Keratinocyte (primary cell): ENCODE measurements around the gene FARP1. TPM values are rescaled to one million over a fixed set of nuclear protein-coding genes. Genes with fewer than 3 reads are reported as not detected.

Source experiments
- DNase-seq: peaks from one replicate; pipeline ENCODE4 v3.0.0-alpha.2; 2011; ENCODE audit warnings: low read depth, missing footprints, low spot score
- FAIRE-seq: peaks from 2 replicates; lab custom pipeline; 2011; peaks lifted over from hg19 to GRCh38; lab: Jason Lieb, UNC
- H2AFZ ChIP-seq: 2 replicates; pipeline ENCODE4 v1.6.0; 2012; ENCODE audit warnings: low read length, control low read depth, inconsistent platforms; ENCODE audit not compliant: control insufficient read depth
- H3K27ac ChIP-seq: 2 replicates; pipeline ENCODE4 v1.5.1; 2011; ENCODE audit warnings: low read length; ENCODE audit not compliant: control insufficient read depth, insufficient read depth
- H3K27me3 ChIP-seq: 3 replicates; pipeline ENCODE4 v1.6.0; 2011; ENCODE audit warnings: low read length; ENCODE audit not compliant: control insufficient read depth, insufficient read depth; ENCODE audit errors: extremely low read depth
- H3K36me3 ChIP-seq, 2 experiments: 2 replicates in 1 of 2; 3 replicates in 1 of 2; pipeline ENCODE4 v1.5.1; 2011; ENCODE audit warnings: low read length in 2 of 2, mild to moderate bottlenecking in 1 of 2; ENCODE audit not compliant: control insufficient read depth in 2 of 2, insufficient read depth in 2 of 2; ENCODE audit errors: extremely low read depth in 1 of 2
- H3K4me1 ChIP-seq: 3 replicates; pipeline ENCODE4 v1.5.1; 2011; ENCODE audit warnings: low read length; ENCODE audit not compliant: control insufficient read depth, insufficient read depth; ENCODE audit errors: extremely low read depth
- H3K4me2 ChIP-seq: 3 replicates; pipeline ENCODE4 v1.6.0; 2011; ENCODE audit warnings: low read depth, low read length; ENCODE audit not compliant: control insufficient read depth, insufficient read depth; ENCODE audit errors: extremely low read depth
- H3K4me3 ChIP-seq, 3 experiments: fragments of 200-600 bp in 1 of 3; sonication (generic) in 1 of 3; 2 replicates in 2 of 3; 3 replicates in 1 of 3; pipeline ENCODE4 v1.5.1; 2011 to 2016; ENCODE audit warnings: low read length in 3 of 3, mild to moderate bottlenecking in 3 of 3, control low read depth in 2 of 3, inconsistent platforms in 1 of 3, low read depth in 1 of 3, mixed read lengths in 1 of 3, mixed run types in 1 of 3, moderate library complexity in 1 of 3; ENCODE audit not compliant: control insufficient read depth in 2 of 3, insufficient read depth in 2 of 3; ENCODE audit errors: extremely low read depth in 1 of 3
- H3K79me2 ChIP-seq: 2 replicates; pipeline ENCODE4 v1.6.0; 2012; ENCODE audit warnings: low read length; ENCODE audit not compliant: control insufficient read depth, insufficient read depth
- H3K9ac ChIP-seq: 3 replicates; pipeline ENCODE4 v1.6.0; 2011; ENCODE audit warnings: low read length; ENCODE audit not compliant: control insufficient read depth, insufficient read depth; ENCODE audit errors: extremely low read depth
- H3K9me1 ChIP-seq: 3 replicates; pipeline ENCODE4 v1.6.0; 2011; ENCODE audit warnings: low read length; ENCODE audit not compliant: control insufficient read depth, insufficient read depth; ENCODE audit errors: extremely low read depth
- H3K9me3 ChIP-seq: 2 replicates; pipeline ENCODE4 v1.5.1; 2012; ENCODE audit warnings: low read depth, low read length; ENCODE audit not compliant: control insufficient read depth
- H4K20me1 ChIP-seq: 3 replicates; pipeline ENCODE4 v1.6.0; 2011; ENCODE audit warnings: low read length; ENCODE audit not compliant: control insufficient read depth, insufficient read depth; ENCODE audit errors: extremely low read depth
- EZH2 ChIP-seq: IDR thresholded peaks from one replicate; pipeline ENCODE4 v1.6.1; 2012; ENCODE audit warnings: inconsistent platforms, mild to moderate bottlenecking, low read length, moderate library complexity
- dilution Hi-C: fragments of 300-500 bp; cut with MboI; formaldehyde crosslinking; loops from one replicate; pipeline ENCODE4 v1.7.0; 2020; ENCODE audit warnings: low sequenced_read_pairs; ENCODE audit not compliant: extremely low pct_ligation_motif_present
- polyA plus RNA-seq, 5 experiments: library from polyadenylated mRNA; depleted of rRNA in 3 of 5; stranded (reverse) in 3 of 5; stranded (forward) in 1 of 5; unstranded in 1 of 5; fragments of >200 nt; gene quantifications; 1 replicate in 1 of 5; 2 replicates in 3 of 5; 3 replicates in 1 of 5; pipeline versions ENCODE4 v1.2.1 to v1.2.3, GENCODE V29; 2011 to 2012; ENCODE audit warnings: missing spikeins in 2 of 5, low read depth in 1 of 5, low replicate concordance in 1 of 5
- TF ChIP-seq, protein P1 (sequence below), 3 experiments: IDR thresholded peaks in 1 of 3; conservative IDR thresholded peaks in 1 of 3; optimal IDR thresholded peaks in 1 of 3; 2 replicates in 2 of 3; 3 replicates in 1 of 3; pipeline versions ENCODE3 to v1.5.1; 2011; ENCODE audit warnings: low read length in 3 of 3, mild to moderate bottlenecking in 3 of 3, moderate library complexity in 2 of 3, control low read depth in 1 of 3, inconsistent platforms in 1 of 3; ENCODE audit not compliant: insufficient read depth in 2 of 3; ENCODE audit errors: extremely low read depth in 1 of 3

Gene FARP1
- polyA plus RNA-seq, 1 donor (not counting 4 experiments of a cell fraction or from before 2014, with no cell fraction given) = 10.3 TPM

DNA sequence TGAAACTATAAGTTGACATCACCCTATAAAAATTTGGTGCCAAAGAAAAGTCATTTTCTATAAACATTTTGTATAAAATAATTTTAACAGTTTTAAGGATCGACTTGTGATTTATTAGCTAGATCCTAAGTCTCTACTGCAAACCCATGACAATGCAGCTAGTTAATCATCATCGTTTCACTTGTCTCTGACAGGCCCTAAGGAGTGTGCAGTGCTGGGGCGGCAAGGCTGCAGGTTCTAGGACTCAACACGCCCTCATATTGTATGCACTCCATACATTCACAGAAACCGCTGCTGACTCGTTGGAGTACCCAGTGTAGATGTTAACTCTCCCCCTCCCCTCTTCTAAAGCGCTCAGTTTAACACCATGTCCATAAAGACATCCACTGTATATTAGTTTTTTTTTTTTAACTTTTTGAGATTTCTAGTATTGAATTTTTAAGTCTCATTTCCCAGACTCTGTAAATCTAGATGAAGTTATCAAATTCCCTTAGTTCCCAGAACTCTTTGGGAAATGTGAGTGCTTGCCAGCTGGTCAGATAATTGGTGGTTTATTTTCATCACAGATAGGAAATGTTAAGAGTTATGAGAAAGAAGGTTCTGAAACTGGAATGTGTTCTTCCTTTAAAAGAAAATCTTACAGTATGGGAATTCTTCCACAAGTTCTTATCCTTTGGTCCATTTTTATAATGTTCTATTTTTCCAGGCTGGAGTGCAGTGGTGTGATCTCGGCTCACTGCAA is 197.0 kb downstream of the FARP1 start:
- DNase-seq = no peak

DNA sequence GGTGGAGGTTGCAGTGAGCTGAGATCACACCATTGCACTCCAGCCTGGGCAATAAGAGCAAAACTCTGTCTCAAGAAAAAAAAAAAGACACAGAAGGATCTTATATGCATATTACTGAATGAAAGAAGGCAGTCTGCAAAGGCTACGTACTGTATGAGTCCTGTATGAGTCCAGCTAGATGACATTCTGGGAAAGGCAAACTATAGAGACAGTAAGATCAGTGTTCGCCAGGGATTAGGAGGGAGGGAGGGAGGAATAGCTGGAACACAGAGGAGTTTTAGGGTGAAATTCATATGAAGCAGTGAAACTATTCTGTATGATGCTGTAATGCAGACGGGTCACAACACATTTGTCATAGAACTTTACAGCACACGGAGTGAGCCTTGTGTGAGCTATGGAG is 200.1 kb downstream of the FARP1 start:
- no peak overlapping the region for H3K4me2 ChIP-seq
- dilution Hi-C loops = no loop called here
- no peak for DNase-seq
- H3K4me1 ChIP-seq = no peaks in the 10 kb centered on the region
- no peak overlapping the region for H3K4me3 ChIP-seq
- no peaks in the 10 kb centered on the region for H4K20me1 ChIP-seq
- TF ChIP-seq EZH2 = no peak
- TF ChIP-seq, protein P1, sequence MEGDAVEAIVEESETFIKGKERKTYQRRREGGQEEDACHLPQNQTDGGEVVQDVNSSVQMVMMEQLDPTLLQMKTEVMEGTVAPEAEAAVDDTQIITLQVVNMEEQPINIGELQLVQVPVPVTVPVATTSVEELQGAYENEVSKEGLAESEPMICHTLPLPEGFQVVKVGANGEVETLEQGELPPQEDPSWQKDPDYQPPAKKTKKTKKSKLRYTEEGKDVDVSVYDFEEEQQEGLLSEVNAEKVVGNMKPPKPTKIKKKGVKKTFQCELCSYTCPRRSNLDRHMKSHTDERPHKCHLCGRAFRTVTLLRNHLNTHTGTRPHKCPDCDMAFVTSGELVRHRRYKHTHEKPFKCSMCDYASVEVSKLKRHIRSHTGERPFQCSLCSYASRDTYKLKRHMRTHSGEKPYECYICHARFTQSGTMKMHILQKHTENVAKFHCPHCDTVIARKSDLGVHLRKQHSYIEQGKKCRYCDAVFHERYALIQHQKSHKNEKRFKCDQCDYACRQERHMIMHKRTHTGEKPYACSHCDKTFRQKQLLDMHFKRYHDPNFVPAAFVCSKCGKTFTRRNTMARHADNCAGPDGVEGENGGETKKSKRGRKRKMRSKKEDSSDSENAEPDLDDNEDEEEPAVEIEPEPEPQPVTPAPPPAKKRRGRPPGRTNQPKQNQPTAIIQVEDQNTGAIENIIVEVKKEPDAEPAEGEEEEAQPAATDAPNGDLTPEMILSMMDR (optimal IDR thresholded peaks at IDR 0.05 in 1 of 3, IDR thresholded peaks at IDR 0.05 in 1 of 3, conservative IDR thresholded peaks at IDR 0.05 in 1 of 3; ENCODE audit: extremely low read depth in 1 of 3, insufficient read depth in 2 of 3, low read length in 3 of 3) = no peak
- no peaks in the 10 kb centered on the region for H3K9me3 ChIP-seq
- no peaks in the 10 kb centered on the region for H3K36me3 ChIP-seq
- no peaks in the 10 kb centered on the region for H3K9me1 ChIP-seq
- H2AFZ ChIP-seq = no peak overlapping the region
- FAIRE-seq = no peak
- no peaks in the 10 kb centered on the region for H3K27me3 ChIP-seq
- H3K9ac ChIP-seq = no peak overlapping the region
- no peak overlapping the region for H3K27ac ChIP-seq
- H3K79me2 ChIP-seq = no peaks in the 10 kb centered on the region

More for the DNA sequence above, 197.0 kb downstream of the FARP1 start:
- no peak overlapping the region for H3K27ac ChIP-seq
- H3K36me3 ChIP-seq = no peaks in the 10 kb centered on the region
- no peaks in the 10 kb centered on the region for H3K79me2 ChIP-seq
- H3K9me1 ChIP-seq = no peaks in the 10 kb centered on the region
- TF ChIP-seq, protein P1 (optimal IDR thresholded peaks at IDR 0.05 in 1 of 3, IDR thresholded peaks at IDR 0.05 in 1 of 3, conservative IDR thresholded peaks at IDR 0.05 in 1 of 3; ENCODE audit: extremely low read depth in 1 of 3, insufficient read depth in 2 of 3, low read length in 3 of 3) = no peak
- no peak for TF ChIP-seq EZH2
- no peaks in the 10 kb centered on the region for H3K9me3 ChIP-seq
- no peak overlapping the region for H3K4me3 ChIP-seq
- H3K27me3 ChIP-seq = no peaks in the 10 kb centered on the region
- no peak overlapping the region for H2AFZ ChIP-seq
- H3K4me1 ChIP-seq = no peaks in the 10 kb centered on the region
- FAIRE-seq = no peak
- H4K20me1 ChIP-seq = no peaks in the 10 kb centered on the region
- no peak overlapping the region for H3K9ac ChIP-seq
- dilution Hi-C loops = no loop called here
- no peak overlapping the region for H3K4me2 ChIP-seq
